Measurements from ENCODE around the gene SMIM11.
"Not testable (repeated sequence)": the region's sequence is repeated elsewhere in the genome, so short reads cannot be mapped to it uniquely, and the experiment has no call there.

Gene SMIM11

GRCh38 chr21:34355570-34355969 is 19.7 kb upstream of the SMIM11 start:
- DNase-seq = no peak

- DNase-seq = no peak
Measured at GRCh38 chr21:34357889-34358288, 17.4 kb upstream of the SMIM11 start.

GRCh38 chr21:34358866-34359265 is 16.4 kb upstream of the SMIM11 start:
- no peak for DNase-seq

- DNase-seq = no peak
Measured at GRCh38 chr21:34360488-34361241, 14.6 kb upstream of the SMIM11 start.

GRCh38 chr21:34362136-34362444 is 13.2 kb upstream of the SMIM11 start:
- DNase-seq = no peak

GRCh38 chr21:34362670-34363069 is 12.6 kb upstream of the SMIM11 start:
- no peak for DNase-seq

- no peak for DNase-seq
Measured at GRCh38 chr21:34363733-34364132, 11.6 kb upstream of the SMIM11 start, which contains the start of gene KCNE2. Gene KCNE2, plus strand, starts transcription at chr21:34364006. Its CDS starts 6,473 bp downstream, at chr21:34370479.

GRCh38 chr21:34364921-34365320 is 10.4 kb upstream of the SMIM11 start:
- no peak for DNase-seq

- DNase-seq = no peak
Measured at GRCh38 chr21:34365809-34366208, 9.5 kb upstream of the SMIM11 start.

GRCh38 chr21:34367320-34367935 is 7.9 kb upstream of the SMIM11 start:
- peak; percentile 70 to 80 (median 72) for DNase-seq

GRCh38 chr21:34369741-34370140 is 5.6 kb upstream of the SMIM11 start:
- DNase-seq = no peak

GRCh38 chr21:34372321-34372720 is 3.0 kb upstream of the SMIM11 start:
- no peak for DNase-seq

- DNase-seq = not testable (repeated sequence)
Measured at GRCh38 chr21:34374462-34374861, 845 bp upstream of the SMIM11 start.

GRCh38 chr21:34375619-34375972 is 289 bp downstream of the SMIM11 start:
- not testable (repeated sequence) for DNase-seq

- not testable (repeated sequence) for DNase-seq
Measured at GRCh38 chr21:34383138-34383537, 7.8 kb downstream of the SMIM11 start.

- not testable (repeated sequence) for DNase-seq
Measured at GRCh38 chr21:34383724-34384415, 8.6 kb downstream of the SMIM11 start.

GRCh38 chr21:34400522-34400921 is 25.2 kb downstream of the SMIM11 start:
- DNase-seq = not testable (repeated sequence)

GRCh38 chr21:34404742-34405141 is 29.4 kb downstream of the SMIM11 start:
- not testable (repeated sequence) for DNase-seq

GRCh38 chr21:34405686-34406085 is 30.4 kb downstream of the SMIM11 start:
- DNase-seq = not testable (repeated sequence)

GRCh38 chr21:34406102-34406501 is 30.8 kb downstream of the SMIM11 start:
- DNase-seq = not testable (repeated sequence)

- DNase-seq = not testable (repeated sequence)
Measured at GRCh38 chr21:34406676-34407075, 31.4 kb downstream of the SMIM11 start.

GRCh38 chr21:34407294-34407693 is 32.0 kb downstream of the SMIM11 start:
- DNase-seq = not testable (repeated sequence)

GRCh38 chr21:34417448-34418077 is 42.3 kb downstream of the SMIM11 start:
- not testable (repeated sequence) for DNase-seq
